HEK293 (cell line): ENCODE data around the gene SYNGR4.

Experiments used
- MZF1 ChIP-seq: fragments of 450-650 bp; formaldehyde crosslinking; IDR thresholded peaks from 2 replicates; pipeline ENCODE4 v1.5.1; 2017; ENCODE audit warnings: missing biosample characterization, missing genetic modification characterization, borderline replicate concordance
- OVOL3 ChIP-seq: fragments of 450-650 bp; formaldehyde crosslinking; IDR thresholded peaks from 2 replicates; pipeline ENCODE4 v1.5.1; 2016; ENCODE audit warnings: missing biosample characterization, missing genetic modification characterization
- PRDM1 ChIP-seq: fragments of 450-650 bp; formaldehyde crosslinking; IDR thresholded peaks from 2 replicates; pipeline ENCODE4; 2016; ENCODE audit warnings: missing biosample characterization, missing genetic modification characterization
- SALL2 ChIP-seq: fragments of 450-650 bp; formaldehyde crosslinking; IDR thresholded peaks from 2 replicates; pipeline ENCODE4 v1.5.0; 2017; ENCODE audit warnings: missing biosample characterization, mild to moderate bottlenecking, missing genetic modification characterization, borderline replicate concordance
- SCRT1 ChIP-seq: fragments of 450-650 bp; formaldehyde crosslinking; IDR thresholded peaks from 2 replicates; pipeline ENCODE4 v1.5.1; 2016; ENCODE audit warnings: missing biosample characterization, missing genetic modification characterization, borderline replicate concordance
- ZBTB6 ChIP-seq: fragments of 450-650 bp; formaldehyde crosslinking; IDR thresholded peaks from 2 replicates; pipeline ENCODE4 v1.5.1; 2017; ENCODE audit warnings: missing biosample characterization, missing genetic modification characterization
- ZBTB7A ChIP-seq: fragments of 450-650 bp; formaldehyde crosslinking; IDR thresholded peaks from 2 replicates; pipeline ENCODE4 v1.5.1; 2016; ENCODE audit warnings: low read depth, missing biosample characterization, missing genetic modification characterization
- ZNF184 ChIP-seq: fragments of 450-650 bp; IDR thresholded peaks from 2 replicates; pipeline ENCODE4 v1.5.1; 2018; ENCODE audit warnings: missing biosample characterization, mild to moderate bottlenecking, missing genetic modification characterization
- ZNF24 ChIP-seq: fragments of 450-650 bp; formaldehyde crosslinking; IDR thresholded peaks from 2 replicates; pipeline ENCODE4 v1.5.1; 2016; ENCODE audit warnings: missing biosample characterization, missing genetic modification characterization
- ZNF26 ChIP-seq: fragments of 450-650 bp; formaldehyde crosslinking; IDR thresholded peaks from 2 replicates; pipeline ENCODE4 v1.5.1; 2016; ENCODE audit warnings: missing biosample characterization, missing genetic modification characterization
- ZNF280D ChIP-seq: fragments of 450-650 bp; formaldehyde crosslinking; IDR thresholded peaks from 2 replicates; pipeline ENCODE4 v1.5.1; 2016; ENCODE audit warnings: missing biosample characterization, missing genetic modification characterization
- ZNF302 ChIP-seq: fragments of 450-650 bp; formaldehyde crosslinking; IDR thresholded peaks from 2 replicates; pipeline ENCODE4 v1.5.1; 2016; ENCODE audit warnings: missing biosample characterization, missing genetic modification characterization, low read depth
- ZNF362 ChIP-seq: fragments of 450-650 bp; formaldehyde crosslinking; IDR thresholded peaks from 2 replicates; pipeline ENCODE4 v1.5.1; 2016; ENCODE audit warnings: missing biosample characterization, missing genetic modification characterization
- ZNF510 ChIP-seq: fragments of 450-650 bp; formaldehyde crosslinking; IDR thresholded peaks from 2 replicates; pipeline ENCODE4 v1.5.1; 2018; ENCODE audit warnings: mild to moderate bottlenecking, missing genetic modification characterization, missing biosample characterization; ENCODE audit not compliant: insufficient replicate concordance
- ZNF518A ChIP-seq: fragments of 450-650 bp; formaldehyde crosslinking; conservative IDR thresholded peaks from 2 replicates; pipeline ENCODE4 v1.5.1; 2016; ENCODE audit warnings: low read depth, missing biosample characterization, missing genetic modification characterization
- ZNF560 ChIP-seq: fragments of 450-650 bp; formaldehyde crosslinking; IDR thresholded peaks from 2 replicates; pipeline ENCODE4 v1.5.1; 2017; ENCODE audit warnings: missing biosample characterization, missing genetic modification characterization, borderline replicate concordance
- ZNF571 ChIP-seq: fragments of 450-650 bp; formaldehyde crosslinking; IDR thresholded peaks from 2 replicates; pipeline ENCODE4 v1.5.0; 2017; ENCODE audit warnings: missing biosample characterization, missing genetic modification characterization
- ZNF610 ChIP-seq: fragments of 450-650 bp; formaldehyde crosslinking; IDR thresholded peaks from 2 replicates; pipeline ENCODE4 v1.5.1; 2016; ENCODE audit warnings: missing biosample characterization, missing genetic modification characterization, borderline replicate concordance
- ZNF629 ChIP-seq: fragments of 450-650 bp; formaldehyde crosslinking; IDR thresholded peaks from 2 replicates; pipeline ENCODE4 v1.5.1; 2017; ENCODE audit warnings: missing biosample characterization, missing genetic modification characterization
- ZNF639 ChIP-seq: fragments of 450-650 bp; formaldehyde crosslinking; IDR thresholded peaks from 2 replicates; pipeline ENCODE4 v1.5.1; 2016; ENCODE audit warnings: missing biosample characterization, missing genetic modification characterization
- ZNF660 ChIP-seq: fragments of 450-650 bp; IDR thresholded peaks from 2 replicates; pipeline ENCODE4 v1.5.1; 2018; ENCODE audit warnings: missing biosample characterization, mild to moderate bottlenecking, missing genetic modification characterization
- ZNF670 ChIP-seq: fragments of 450-650 bp; formaldehyde crosslinking; IDR thresholded peaks from 2 replicates; pipeline ENCODE4 v1.5.1; 2016; ENCODE audit warnings: missing biosample characterization, missing genetic modification characterization, low read depth
- ZNF76 ChIP-seq: fragments of 450-650 bp; formaldehyde crosslinking; IDR thresholded peaks from 2 replicates; pipeline ENCODE4; 2016; ENCODE audit warnings: low read depth, missing biosample characterization, missing genetic modification characterization, borderline replicate concordance
- ZNF777 ChIP-seq: fragments of 450-650 bp; formaldehyde crosslinking; IDR thresholded peaks from 2 replicates; pipeline ENCODE4 v1.5.1; 2017; ENCODE audit warnings: missing biosample characterization, missing genetic modification characterization, borderline replicate concordance
- ZNF791 ChIP-seq: fragments of 450-650 bp; formaldehyde crosslinking; IDR thresholded peaks from 2 replicates; pipeline ENCODE4 v1.5.1; 2016; ENCODE audit warnings: missing biosample characterization, missing genetic modification characterization
- ZNF843 ChIP-seq: fragments of 450-650 bp; formaldehyde crosslinking; IDR thresholded peaks from 2 replicates; pipeline ENCODE4 v1.5.1; 2016; ENCODE audit warnings: missing biosample characterization, missing genetic modification characterization

Gene SYNGR4

GRCh38 chr19:48400018-48400742 lies 36.0 kb downstream of the SYNGR4 start (continued):
- no peak for TF ChIP-seq ZNF639 (tag by site-specific recombination)
- no peak for TF ChIP-seq ZNF362 (tag by site-specific recombination)
- TF ChIP-seq ZNF629 (tag by site-specific recombination), result peak; percentile 78
- no peak for TF ChIP-seq ZNF777 (tag by site-specific recombination)
- no peak for TF ChIP-seq ZNF560
- 0 out of 2 replicates have a peak, but pooled peaks have one; percentile 28 for TF ChIP-seq ZBTB7A (tag by site-specific recombination)
- no peak for TF ChIP-seq ZNF302
- TF ChIP-seq ZNF660 (tag by site-specific recombination), result peak; percentile 60; the same call in 1 of the 2 replicates
- no peak for TF ChIP-seq ZNF843
- no peak for TF ChIP-seq ZNF571 (tag by site-specific recombination)
- TF ChIP-seq OVOL3 (tag by site-specific recombination), result no peak
- TF ChIP-seq ZNF510 (tag by site-specific recombination), result no peak
- TF ChIP-seq MZF1 (tag by site-specific recombination), result no peak
- no peak for TF ChIP-seq SCRT1
- TF ChIP-seq ZNF24 (tag by site-specific recombination), result peak; percentile 80
- TF ChIP-seq ZBTB6 (tag by site-specific recombination), result peak; percentile 82
- TF ChIP-seq ZNF26 (tag by site-specific recombination), result no peak
- no peak for TF ChIP-seq ZNF610 (tag by site-specific recombination)
- TF ChIP-seq ZNF280D, result no peak
- TF ChIP-seq PRDM1 (tag by site-specific recombination), result no peak
- TF ChIP-seq SALL2 (tag by site-specific recombination), result no peak
- TF ChIP-seq ZNF670 (tag by site-specific recombination), result no peak
- TF ChIP-seq ZNF76 (tag by site-specific recombination), result peak; percentile 97
- peak; percentile 34; the same call in 1 of the 2 replicates for TF ChIP-seq ZNF518A (tag by site-specific recombination)
- no peak for TF ChIP-seq ZNF791 (tag by site-specific recombination)
- TF ChIP-seq ZNF184 (tag by site-specific recombination), result no peak
